ENCODE data around the gene ARPC1A.

The ARPC1A gene

GRCh38 chr7:99290980-99291607 lies 34.6 kb upstream of the ARPC1A start:
- no peaks in the 10 kb centered on the region for H3K4me1 Mint-ChIP-seq
- no peak overlapping the region for H3K4me3 Mint-ChIP-seq
- no peaks in the 10 kb centered on the region for H3K27me3 Mint-ChIP-seq (ENCODE audit: low read depth, poor library complexity)
- no peak overlapping the region for H3K27ac Mint-ChIP-seq
- H3K36me3 Mint-ChIP-seq (ENCODE audit: low read depth), result no peaks in the 10 kb centered on the region
- TF ChIP-seq, protein P1, sequence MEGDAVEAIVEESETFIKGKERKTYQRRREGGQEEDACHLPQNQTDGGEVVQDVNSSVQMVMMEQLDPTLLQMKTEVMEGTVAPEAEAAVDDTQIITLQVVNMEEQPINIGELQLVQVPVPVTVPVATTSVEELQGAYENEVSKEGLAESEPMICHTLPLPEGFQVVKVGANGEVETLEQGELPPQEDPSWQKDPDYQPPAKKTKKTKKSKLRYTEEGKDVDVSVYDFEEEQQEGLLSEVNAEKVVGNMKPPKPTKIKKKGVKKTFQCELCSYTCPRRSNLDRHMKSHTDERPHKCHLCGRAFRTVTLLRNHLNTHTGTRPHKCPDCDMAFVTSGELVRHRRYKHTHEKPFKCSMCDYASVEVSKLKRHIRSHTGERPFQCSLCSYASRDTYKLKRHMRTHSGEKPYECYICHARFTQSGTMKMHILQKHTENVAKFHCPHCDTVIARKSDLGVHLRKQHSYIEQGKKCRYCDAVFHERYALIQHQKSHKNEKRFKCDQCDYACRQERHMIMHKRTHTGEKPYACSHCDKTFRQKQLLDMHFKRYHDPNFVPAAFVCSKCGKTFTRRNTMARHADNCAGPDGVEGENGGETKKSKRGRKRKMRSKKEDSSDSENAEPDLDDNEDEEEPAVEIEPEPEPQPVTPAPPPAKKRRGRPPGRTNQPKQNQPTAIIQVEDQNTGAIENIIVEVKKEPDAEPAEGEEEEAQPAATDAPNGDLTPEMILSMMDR (IDR thresholded peaks at IDR 0.05), result no peak
- H3K9me3 Mint-ChIP-seq, result no peaks in the 10 kb centered on the region
- DNase-seq, result no peak

DNA sequence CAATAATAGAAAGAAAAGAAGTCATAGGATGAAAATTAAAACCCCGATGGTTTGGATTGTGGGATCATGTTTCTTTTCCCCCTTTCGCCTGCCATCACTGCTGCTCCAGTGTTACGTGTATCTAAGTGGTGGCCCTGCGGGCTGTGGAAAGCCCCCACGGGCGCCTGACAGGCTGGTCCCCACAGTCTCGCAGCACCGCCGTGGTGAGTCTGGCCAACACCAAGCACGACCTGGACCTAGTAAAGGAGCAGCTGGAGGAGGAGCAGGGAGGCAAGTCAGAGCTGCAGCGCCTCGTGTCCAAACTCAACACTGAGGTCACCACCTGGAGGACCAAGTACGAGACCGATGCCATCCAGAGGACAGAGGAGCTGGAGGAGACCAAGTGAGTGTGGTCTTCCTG lies 33.6 kb upstream of the ARPC1A start:
- H3K27me3 Mint-ChIP-seq (ENCODE audit: low read depth, poor library complexity), result peaks cover 6% of the 10 kb centered on the region
- TF ChIP-seq, protein P1 (IDR thresholded peaks at IDR 0.05), result no peak
- no peak for DNase-seq
- no peaks in the 10 kb centered on the region for H3K36me3 Mint-ChIP-seq (ENCODE audit: low read depth)
- no peaks in the 10 kb centered on the region for H3K9me3 Mint-ChIP-seq
- H3K27ac Mint-ChIP-seq, result no peak overlapping the region
- no peak overlapping the region for H3K4me3 Mint-ChIP-seq
- no peaks in the 10 kb centered on the region for H3K4me1 Mint-ChIP-seq

DNA sequence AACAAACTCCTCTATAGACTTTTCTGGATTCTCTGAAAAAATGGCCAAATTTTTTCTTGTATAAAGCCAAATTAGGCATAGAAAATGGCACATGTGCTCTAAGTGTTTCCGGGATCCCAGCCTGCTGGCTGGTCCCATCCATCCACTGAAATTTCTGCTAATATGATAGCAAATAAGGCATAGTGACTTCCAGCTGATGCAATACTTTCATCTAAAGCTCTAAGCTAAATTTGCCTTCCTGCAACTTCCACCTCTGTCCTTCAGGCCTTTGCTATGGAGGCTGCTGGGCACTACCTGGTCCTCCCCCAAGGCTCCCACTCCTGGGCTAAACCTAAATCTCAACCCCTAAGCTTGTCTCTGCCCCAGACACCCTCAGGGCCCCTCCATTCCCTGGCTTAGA lies 32.5 kb upstream of the ARPC1A start:
- H3K36me3 Mint-ChIP-seq (ENCODE audit: low read depth), result no peaks in the 10 kb centered on the region

DNA sequence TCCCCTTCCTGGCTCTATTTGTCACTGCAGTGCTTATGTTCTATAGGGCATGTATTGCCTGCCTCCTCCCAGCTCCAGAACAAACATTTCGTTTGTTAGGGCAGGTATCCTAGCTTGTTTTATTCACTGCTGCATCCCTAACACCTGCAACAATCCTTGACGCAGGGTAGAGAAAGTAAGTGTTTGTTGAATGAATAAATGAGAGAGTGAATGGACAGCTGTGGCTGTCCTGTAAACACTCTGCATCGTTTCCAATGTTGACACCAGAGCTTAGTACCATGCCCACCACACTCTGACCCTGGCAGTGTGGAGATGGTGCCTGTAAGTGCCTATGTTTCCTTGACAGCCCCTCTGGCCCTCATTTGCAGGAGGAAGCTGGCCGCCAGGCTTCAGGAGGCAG lies 32.0 kb upstream of the ARPC1A start:
- Mint-ChIP-seq H3K27ac (peak overlapping the region; percentile 37), H3K9me3 (no peaks in the 10 kb centered on the region), H3K36me3 (ENCODE audit: low read depth) (no peaks in the 10 kb centered on the region), H3K4me1 (no peaks in the 10 kb centered on the region), H3K4me3 (no peak overlapping the region), H3K27me3 (ENCODE audit: low read depth, poor library complexity) (peaks cover 6% of the 10 kb centered on the region)
- DNase-seq, result no peak
- TF ChIP-seq, protein P1 (IDR thresholded peaks at IDR 0.05), result no peak

More for the DNA sequence above, 32.5 kb upstream of the ARPC1A start:
- peak overlapping the region; percentile 37 for H3K27ac Mint-ChIP-seq
- H3K27me3 Mint-ChIP-seq (ENCODE audit: low read depth, poor library complexity), result peaks cover 6% of the 10 kb centered on the region
- H3K4me3 Mint-ChIP-seq, result no peak overlapping the region
- DNase-seq, result no peak
- TF ChIP-seq, protein P1 (IDR thresholded peaks at IDR 0.05), result no peak
- no peaks in the 10 kb centered on the region for H3K4me1 Mint-ChIP-seq
- H3K9me3 Mint-ChIP-seq, result no peaks in the 10 kb centered on the region

DNA sequence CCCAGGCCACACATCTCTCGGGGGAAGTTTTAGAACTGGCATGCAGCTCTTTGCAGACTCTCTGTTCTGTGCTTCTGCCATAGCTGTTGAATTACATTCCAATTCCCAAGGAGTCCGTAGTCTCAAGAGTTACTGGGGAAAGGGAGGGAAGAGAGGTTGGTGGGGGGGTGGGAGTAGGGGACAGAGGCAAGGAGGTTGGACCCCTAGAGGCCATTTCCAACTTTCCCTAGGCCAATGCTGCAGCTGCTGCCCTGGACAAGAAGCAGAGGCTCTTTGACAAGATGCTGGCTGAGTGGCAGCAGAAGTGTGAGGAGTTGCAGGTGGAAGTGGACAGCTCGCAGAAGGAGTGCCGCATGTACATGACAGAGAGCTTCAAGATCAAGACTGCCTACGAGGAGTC lies 29.2 kb upstream of the ARPC1A start:
- H3K4me3 Mint-ChIP-seq, result no peak overlapping the region
- no peaks in the 10 kb centered on the region for H3K4me1 Mint-ChIP-seq
- TF ChIP-seq, protein P1 (IDR thresholded peaks at IDR 0.05), result no peak
- no peaks in the 10 kb centered on the region for H3K9me3 Mint-ChIP-seq
- peaks cover 6% of the 10 kb centered on the region for H3K27me3 Mint-ChIP-seq (ENCODE audit: low read depth, poor library complexity)
- peak overlapping the region; percentile 78 for H3K27ac Mint-ChIP-seq
- no peaks in the 10 kb centered on the region for H3K36me3 Mint-ChIP-seq (ENCODE audit: low read depth)
- DNase-seq, result no peak

- TF ChIP-seq, protein P1 (IDR thresholded peaks at IDR 0.05), result no peak
- no peaks in the 10 kb centered on the region for H3K9me3 Mint-ChIP-seq
- peaks cover 3% of the 10 kb centered on the region for H3K27me3 Mint-ChIP-seq (ENCODE audit: low read depth, poor library complexity)
- no peak for DNase-seq
- peaks cover 9% of the 10 kb centered on the region for H3K4me1 Mint-ChIP-seq
- no peak overlapping the region for H3K4me3 Mint-ChIP-seq
- H3K36me3 Mint-ChIP-seq (ENCODE audit: low read depth), result no peaks in the 10 kb centered on the region
- peak overlapping the region; percentile 68 for H3K27ac Mint-ChIP-seq
These were observed 24.2 kb upstream of the ARPC1A start for GRCh38 chr7:99301496-99301895.

Measured in nephron progenitor cell (in vitro differentiated cells).